GM19463 (cell line): Measurements from ENCODE around the gene SLC7A9.
"Not testable (repeated sequence)": the region's sequence is repeated elsewhere in the genome, so short reads cannot be mapped to it uniquely, and the experiment has no call there.

Source experiments
- ATAC-seq: cut with Tn5 transposase; IDR thresholded peaks from one replicate; pipeline ENCODE4 v1.9.1; 2021; ENCODE audit warnings: mild to moderate bottlenecking, moderate library complexity; ENCODE audit not compliant: unreplicated experiment

Gene SLC7A9

DNA sequence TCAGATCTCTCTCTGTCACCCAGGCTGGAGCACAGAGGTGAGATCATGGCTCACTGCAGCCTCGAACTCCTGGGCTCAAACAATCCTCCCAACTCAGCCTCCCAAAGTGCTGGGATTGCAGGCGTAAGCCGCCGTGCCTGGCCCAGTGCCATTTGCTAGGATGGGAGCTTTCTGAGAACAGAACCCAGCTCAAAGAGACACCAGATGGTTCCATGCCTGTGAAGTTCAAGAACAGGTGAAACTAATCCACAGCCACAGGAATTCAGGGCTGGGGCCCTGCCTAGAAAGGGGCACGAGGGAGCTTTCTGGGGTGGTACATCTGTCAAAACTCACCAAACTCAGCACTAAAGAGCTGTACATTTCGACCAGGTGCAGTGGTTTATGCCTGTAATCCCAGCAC lies 4.2 kb downstream of the SLC7A9 start:
- ATAC-seq = no peak

DNA sequence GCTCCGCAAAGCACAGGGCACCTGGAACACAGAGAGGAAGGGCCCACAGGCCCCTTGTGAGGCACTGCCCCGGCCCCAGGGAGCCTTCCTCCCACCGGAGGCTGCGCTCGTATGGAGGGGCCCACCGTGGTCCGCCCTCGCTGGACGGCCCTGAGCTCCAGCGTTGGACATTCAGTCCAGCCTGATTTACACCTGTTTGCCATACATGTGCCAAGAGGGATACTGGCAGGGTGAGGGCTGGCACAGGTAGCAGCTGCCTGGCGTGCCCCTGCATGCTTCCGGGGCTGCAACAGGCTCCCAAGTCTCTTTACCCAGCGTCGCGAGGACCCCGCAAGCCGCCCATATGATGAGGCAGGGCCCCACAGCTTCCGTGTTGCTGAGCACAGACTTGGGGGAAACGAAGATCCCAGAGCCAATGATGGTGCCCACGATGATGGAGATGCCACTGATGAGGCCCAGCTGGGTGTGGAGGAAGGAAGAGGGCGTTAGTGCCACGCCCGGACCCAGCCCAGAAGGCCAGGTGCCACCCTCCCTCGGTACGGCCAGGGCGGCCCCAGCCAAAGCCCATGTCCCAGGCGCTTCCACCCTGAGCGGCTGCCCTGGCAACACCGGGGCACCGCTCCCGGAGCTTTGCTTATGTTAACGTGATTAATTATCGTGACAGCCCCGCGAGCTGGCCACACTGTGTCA lies 5.1 kb downstream of the SLC7A9 start:
- no peak for ATAC-seq

DNA sequence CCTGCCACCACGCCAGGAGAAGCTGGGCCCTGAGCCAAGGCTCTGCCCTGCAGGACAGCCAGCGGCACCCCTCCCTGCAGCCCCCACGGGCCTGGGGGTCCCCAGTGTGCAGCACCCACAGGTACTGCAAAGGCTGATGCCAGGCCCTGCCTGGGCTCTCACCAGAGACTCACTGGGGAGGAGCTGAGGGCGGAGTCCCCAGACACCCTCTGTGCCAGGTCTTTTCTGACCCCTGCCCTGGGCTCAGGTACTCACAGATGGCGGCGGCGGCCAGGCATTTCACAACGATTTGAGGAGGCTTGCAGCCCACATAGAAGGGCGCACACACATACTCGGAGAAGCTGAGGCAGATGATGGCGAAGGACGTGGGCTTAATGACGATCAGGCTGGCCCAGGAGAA lies 5.7 kb downstream of the SLC7A9 start:
- ATAC-seq = no peak

GRCh38 chr19:32863301-32863700 lies 6.3 kb downstream of the SLC7A9 start:
- ATAC-seq = no peak

- ATAC-seq = no peak
Observed at GRCh38 chr19:32862741-32863140, 6.8 kb downstream of the SLC7A9 start.

GRCh38 chr19:32862173-32862572 lies 7.4 kb downstream of the SLC7A9 start:
- no peak for ATAC-seq

DNA sequence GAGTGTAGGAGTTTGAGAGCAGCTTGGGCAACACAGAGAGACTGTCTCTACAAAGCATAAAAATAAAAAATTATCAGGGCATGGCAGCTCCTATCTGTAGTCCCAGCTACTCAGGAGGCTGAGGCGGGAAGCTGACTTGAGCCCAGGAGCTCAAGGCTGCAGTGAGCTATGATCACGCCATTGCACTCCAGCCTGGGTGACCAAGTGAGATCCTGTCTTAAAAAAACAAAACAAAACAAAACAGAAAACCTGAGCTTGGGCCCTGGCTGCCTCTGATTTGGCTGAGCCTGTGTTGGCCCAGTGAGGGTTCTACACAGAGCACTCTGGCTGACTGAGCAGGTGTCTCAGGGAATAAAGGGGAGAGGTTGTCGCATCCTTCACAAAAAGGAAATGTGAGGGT lies 8.0 kb downstream of the SLC7A9 start:
- ATAC-seq = no peak

- ATAC-seq = no peak
Observed at GRCh38 chr19:32859591-32859990, 10.0 kb downstream of the SLC7A9 start.

GRCh38 chr19:32858559-32858958 lies 11.0 kb downstream of the SLC7A9 start:
- no peak for ATAC-seq

- no peak for ATAC-seq
Observed at GRCh38 chr19:32858155-32858554, 11.4 kb downstream of the SLC7A9 start.

- ATAC-seq = no peak
Observed at GRCh38 chr19:32857584-32857983, 12.0 kb downstream of the SLC7A9 start.

- not testable (repeated sequence) for ATAC-seq
Observed at GRCh38 chr19:32856818-32857217, 12.7 kb downstream of the SLC7A9 start.

DNA sequence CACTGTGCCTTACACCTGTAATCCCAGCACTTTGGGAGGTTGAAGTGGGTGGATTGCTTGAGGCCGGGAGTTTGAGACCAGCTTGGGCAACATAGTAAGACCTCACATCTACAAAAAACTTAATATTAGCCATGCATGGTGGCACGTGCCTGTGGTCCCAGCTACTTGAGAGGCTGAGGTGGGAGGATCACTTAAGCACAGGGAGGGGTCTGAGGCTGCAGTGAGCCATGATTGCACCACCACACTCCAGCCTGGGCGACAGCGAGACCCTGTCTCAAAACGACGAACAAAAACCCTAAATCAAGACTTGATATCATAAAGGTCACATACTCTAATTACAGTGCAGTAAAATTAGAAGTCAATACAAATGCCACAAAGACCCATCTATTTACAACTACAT lies 17.4 kb downstream of the SLC7A9 start:
- no peak for ATAC-seq

- ATAC-seq = not testable (repeated sequence)
Observed at GRCh38 chr19:32848035-32848434, 21.5 kb downstream of the SLC7A9 start.

- no peak for ATAC-seq
Observed at GRCh38 chr19:32843716-32844245, 25.8 kb downstream of the SLC7A9 start.

DNA sequence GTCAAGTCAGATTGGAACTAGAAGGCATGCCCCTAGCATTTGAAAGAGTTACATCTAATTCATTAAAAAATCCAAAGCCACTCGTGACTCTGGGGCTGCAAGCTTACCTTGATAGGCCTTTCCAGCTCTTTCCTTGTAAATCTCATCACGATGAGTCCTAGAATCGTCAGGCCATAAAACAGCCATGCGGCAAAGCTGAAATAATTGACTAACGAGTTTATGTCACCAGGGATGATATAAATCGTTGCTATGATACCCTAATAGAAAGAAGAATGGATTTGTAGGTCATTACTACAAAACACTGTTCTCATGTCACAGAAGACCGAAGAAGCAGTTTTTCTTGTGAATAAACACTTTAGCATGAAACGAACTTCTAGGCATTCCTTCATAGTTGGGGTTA lies 27.5 kb downstream of the SLC7A9 start:
- ATAC-seq = no peak

DNA sequence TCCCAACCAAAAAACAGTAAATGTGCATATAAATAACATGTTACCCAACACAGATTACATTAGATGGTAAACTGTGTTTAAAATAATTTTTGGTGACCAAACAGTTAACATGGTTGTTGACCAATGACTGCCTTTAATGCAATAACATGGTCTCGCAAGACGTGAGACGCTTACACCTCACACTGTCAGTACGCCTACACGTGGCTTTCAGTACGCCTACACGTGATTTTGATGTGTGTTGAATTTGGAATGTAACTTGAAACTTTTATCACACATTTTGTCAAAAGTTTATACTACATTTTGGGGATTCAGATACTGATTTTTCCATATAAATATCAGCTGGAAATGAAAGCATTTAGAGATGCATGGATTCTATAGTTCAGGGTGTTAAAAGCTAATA lies 32.0 kb downstream of the SLC7A9 start:
- no peak for ATAC-seq

GRCh38 chr19:32833388-32833787 lies 36.2 kb downstream of the SLC7A9 start:
- not testable (repeated sequence) for ATAC-seq

DNA sequence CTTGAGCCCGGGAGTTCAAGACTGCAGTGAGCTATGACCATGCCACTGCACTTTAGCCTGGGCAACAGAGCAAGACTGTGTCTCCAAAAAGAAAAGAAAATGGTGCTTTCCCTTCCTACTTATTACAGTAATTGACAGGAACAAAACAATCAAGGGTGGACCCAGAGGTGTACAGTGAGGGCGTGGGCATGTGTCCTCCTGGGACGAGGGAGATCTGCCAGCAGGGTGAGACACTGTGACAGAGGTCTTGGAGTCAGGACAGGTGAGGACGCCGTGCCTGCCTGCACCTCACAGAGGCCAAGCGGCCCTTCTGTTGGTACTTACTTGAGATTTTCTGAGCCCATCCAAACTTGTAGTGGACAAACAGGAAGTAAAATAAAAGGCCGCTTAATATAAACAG lies 36.7 kb downstream of the SLC7A9 start:
- not testable (repeated sequence) for ATAC-seq

DNA sequence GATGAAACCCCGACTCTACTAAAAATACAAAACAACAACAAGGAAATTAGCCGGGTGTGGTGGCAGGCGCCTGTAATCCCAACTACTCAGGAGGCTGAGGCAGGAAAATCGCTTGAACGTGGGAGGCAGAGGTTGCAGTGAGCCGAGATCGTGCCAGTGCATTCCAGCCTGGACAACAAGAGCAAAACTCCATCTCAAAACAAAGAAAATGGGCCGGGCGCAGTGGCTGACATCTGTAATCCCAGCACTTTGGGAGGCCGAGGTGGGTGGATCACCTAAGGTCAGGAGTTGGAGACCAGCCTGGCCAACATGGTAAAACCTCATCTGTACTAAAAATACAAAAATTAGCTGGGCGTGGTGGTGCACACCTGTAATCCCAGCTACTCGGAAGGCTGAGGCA lies 37.5 kb downstream of the SLC7A9 start:
- ATAC-seq = not testable (repeated sequence)

- no peak for ATAC-seq
Observed at GRCh38 chr19:32831611-32832010, 38.0 kb downstream of the SLC7A9 start.

GRCh38 chr19:32830231-32831014 lies 39.1 kb downstream of the SLC7A9 start:
- no peak for ATAC-seq
